Activated CD4-positive, CD25-positive, alpha-beta regulatory T cell treated with anti-CD3 and anti-CD28 coated beads, Interleukin-2, amount 50 U/mL, for 72 hours (primary cell): ENCODE data around the gene LINGO1.

Source experiments
- DNase-seq: peaks from one replicate; pipeline ENCODE4 v3.0.0; 2021

LINGO1 gene

DNA sequence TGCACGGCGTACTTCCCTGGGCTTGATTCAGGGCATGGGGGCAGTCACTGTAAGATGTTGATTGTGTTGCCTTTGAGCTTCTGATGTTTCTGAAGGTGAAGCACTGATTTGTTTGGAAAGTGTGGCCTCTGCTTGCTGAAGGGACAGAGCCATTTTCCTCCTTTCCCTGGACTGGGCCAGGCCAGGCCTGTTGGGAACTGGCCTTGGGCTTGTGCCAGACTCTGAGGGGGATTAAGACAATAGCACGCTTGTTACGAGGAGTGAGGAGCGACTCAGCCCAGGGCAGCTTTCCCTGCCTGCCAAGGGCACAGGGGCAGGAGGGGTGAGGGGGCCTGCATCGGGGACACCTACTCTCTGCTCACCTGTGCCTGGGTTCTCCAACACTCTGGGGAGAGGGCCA, 42.9 kb downstream of the LINGO1 start:
- no peak for DNase-seq

DNA sequence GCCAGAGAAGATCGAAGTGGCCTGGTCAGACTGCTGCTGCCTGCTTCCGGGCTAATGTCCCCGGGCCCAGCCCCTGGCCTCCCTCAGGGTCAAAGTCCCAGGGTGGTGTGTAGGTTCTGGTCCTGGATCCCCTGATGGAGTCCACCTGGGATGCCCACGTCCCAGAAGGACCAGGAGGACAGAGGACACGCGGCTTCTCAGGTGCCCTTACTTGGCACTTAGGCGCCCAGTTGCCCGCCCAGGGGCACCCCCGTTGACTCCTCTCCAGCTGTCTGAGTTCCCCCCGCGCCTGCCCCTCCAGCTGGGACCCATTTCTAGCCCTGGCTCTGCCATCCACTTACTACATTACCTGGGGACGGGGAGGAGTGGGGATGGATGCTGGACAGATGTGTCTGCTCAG, 44.6 kb downstream of the LINGO1 start:
- DNase-seq = no peak

DNA sequence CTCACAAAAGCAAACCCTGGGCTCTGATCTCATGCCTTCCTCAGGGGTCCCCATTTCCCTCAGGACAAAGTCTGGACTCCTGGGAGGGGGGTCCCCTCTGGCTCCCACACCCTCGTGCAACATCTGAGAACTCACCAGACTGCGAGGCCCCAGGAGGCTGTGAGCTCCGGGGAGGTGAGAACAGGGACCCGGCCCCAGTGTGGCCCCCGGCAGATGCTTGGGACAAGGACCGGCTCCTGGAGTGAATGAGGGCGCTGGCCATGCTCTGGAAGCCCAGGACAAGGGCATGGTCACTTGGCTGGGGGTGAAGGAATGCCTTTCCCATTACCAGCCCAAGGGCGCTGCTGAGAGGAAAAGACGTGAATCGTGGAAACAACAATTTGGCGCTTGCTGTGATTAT, 48.0 kb downstream of the LINGO1 start:
- DNase-seq = no peak

DNA sequence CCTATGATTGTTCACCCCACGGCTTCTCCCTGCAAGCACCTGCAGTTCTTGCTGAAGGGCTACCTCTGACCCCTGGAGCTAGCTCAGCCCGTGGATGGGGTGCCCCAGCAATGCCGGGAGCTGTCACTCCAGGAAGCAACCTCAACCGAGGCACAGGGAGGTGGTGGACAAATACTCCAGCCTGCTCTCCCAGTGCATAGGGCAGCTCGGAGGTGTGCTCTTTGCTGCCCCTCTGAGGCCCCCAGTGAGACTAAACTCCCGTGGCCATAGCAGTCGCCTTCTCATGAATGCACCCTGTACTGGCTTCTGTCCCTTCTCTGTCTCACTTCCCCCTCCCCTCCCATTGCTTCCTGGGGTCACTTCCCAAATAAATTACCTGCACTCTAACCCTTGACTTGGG, 48.5 kb downstream of the LINGO1 start:
- no peak for DNase-seq

DNA sequence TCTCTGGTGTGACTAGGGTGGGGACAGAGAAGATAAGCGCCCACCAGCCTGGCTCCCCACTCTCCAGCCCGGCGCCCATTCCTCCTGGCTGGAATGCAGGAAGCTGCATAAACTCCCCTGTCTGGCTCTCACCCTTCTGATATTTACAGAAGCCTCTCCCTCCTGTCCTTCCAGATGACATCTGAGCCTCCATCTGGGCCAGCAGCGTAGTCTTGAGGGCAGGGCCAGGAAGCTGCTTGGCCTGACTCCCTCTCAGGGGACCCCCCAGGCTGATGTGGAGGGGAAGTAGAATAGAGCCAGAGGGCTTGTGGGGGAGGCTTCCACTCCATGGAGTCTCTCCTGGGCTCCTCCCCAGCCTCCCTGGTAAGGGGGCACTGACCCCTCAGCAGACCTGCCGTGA, 49.9 kb downstream of the LINGO1 start:
- no peak for DNase-seq

DNA sequence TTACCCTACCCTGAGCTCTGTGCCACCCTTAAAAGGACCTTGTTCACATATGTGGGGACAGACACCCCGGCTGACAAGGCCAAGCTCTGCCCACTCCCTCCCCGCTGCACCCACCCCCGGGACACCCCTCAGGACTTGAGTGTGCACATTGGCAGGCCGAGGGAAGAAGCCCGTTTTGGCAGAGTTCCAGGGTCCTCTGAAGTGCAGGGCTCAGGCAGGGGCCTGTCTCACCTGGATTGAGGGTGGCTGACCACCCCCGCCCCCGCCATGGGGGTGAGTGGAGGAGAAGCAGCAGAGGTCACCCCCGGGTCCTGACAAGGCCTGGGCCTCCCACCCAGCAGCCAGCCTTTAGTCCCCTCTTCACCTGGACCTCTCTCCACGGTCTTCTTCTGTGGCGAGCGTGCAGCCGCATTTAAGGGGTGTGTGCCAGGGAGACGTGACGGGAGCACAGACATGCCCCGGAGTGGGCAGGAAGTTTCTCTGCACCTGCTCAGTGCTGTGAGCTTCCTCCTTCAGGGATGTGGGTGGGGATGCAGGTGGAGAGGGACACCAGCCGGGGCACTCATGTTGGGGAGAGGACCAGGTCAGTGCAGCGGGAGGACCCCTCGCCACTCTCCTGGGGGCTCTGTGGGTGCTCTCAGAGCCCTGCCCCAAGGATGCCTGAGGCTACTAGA, 50.7 kb downstream of the LINGO1 start:
- DNase-seq = no peak

DNA sequence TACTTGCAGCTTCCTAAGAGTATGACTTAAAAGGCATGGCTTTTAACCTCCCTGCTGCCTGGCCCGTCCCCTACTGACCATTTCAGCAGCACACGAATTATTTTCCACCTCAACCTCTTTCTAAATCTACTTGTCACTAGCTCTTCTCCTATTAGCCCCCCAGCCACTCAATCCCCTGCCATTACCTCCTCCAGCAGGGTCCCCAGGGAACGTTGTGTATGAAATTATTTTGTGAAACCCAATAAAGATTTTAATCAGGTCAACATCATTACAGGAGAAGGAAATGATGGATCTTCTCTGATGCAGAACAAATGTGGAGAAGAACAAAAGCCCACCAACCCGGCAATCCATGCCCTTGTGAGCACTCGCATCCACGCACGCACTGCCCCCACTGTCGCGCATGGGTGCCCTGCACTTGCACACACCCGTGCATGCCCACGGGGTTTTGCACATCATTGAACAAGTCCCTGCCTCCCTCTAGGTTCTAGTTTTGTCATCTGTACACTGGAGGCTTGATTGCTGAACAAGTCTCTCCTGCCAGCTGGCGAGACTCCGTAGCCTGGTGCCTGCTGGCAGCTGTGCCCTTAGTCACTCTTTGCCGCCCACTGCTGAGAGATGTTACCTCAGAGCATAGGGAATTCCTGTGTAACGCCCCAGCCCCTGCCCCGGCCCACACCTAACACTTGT, 51.6 kb downstream of the LINGO1 start:
- DNase-seq = no peak

DNA sequence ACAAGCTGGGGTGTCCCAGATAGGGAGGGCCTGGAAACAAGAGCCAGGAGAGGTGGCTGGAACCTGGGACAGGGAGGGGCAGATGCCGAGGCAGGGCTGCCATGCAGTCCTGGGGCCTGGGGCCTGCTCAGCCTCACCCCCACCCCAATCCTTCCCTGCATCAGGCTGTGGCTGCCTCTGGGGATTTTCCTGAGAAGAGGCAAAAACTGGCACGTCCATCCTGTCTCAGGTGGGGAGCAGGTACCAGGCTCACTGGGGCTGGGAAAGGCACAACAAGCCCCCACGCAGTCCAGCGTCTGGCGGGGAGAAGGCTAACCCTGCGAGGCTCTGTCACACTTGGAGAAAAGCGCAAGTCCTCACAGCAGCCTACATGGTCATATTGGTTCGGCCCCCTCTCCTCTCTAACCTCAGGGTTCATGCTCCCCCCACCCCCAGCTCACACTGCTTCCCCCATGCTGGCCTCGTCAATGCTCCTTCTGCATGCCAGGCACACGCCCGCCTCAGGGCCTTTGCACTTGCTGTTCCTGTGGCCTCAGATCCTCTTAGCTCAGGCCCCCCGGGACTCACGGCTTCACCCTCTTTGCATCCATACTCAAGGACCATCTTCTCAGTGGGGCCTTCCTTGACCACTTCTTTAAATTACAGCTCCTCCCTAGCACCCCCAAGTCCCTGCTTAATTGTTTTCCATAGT, 53.1 kb downstream of the LINGO1 start:
- no peak for DNase-seq

DNA sequence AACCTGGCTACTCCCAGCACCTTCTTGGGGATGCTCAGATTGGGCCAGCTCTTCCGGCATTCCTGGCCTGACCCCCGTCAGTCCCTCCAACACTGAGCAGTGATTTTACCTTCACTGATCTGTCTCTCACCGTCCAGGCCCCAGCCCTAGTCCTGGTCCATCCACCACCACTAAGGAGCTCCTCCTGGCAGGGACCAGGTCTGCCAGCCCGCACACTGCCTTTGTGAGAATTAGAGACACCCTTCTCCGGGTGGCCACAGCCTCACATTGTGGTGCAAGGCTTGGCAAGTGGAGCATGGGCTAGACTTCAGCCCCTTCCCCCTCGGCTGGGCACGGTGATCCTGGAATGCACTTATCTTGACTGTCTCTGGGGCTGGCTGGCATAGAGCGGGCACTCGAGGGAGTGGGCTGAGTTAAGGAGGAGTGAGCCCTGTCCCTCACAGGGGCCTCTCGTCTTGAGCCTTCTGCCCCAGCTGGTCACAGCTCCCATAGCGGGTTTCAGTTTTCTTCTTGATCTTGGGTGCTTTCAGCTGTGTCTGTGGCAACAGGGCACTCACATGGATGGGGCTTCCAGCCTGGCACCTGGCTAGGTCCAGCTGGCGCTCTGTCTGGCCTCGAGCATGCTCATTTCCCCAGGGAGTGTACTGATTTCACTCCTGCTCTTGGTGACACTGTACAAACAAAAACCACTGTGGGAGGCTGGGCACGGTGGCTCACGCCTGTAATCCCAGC, 53.9 kb downstream of the LINGO1 start:
- no peak for DNase-seq

DNA sequence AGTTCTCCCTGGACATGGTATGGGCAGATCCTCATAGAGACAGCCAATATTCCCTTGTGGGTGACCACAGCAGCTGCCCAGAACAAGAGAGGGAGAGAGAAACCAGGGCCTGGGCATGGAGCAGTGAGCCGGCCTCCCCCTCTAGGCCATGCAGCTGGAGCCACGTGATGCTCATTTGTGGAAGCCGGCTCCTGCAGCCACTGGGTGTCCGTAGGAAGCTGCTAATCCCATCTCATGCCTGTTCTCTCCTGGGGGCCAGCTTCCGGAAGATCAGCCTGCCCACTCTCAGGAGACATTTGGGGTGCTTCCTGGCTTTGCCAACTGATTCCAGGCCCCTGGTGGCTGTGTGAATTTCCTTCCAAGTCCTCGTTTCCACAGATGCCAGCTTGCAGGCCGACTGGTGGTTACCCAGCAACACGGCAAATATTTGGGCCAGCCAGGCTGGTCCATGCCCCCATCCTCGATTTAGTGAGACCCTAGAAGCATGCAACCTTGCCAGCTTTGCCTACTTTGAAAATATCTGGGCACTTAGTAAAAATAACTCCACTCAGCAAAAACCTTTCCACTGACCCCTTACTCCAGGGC, 55.3 kb downstream of the LINGO1 start:
- no peak for DNase-seq

DNA sequence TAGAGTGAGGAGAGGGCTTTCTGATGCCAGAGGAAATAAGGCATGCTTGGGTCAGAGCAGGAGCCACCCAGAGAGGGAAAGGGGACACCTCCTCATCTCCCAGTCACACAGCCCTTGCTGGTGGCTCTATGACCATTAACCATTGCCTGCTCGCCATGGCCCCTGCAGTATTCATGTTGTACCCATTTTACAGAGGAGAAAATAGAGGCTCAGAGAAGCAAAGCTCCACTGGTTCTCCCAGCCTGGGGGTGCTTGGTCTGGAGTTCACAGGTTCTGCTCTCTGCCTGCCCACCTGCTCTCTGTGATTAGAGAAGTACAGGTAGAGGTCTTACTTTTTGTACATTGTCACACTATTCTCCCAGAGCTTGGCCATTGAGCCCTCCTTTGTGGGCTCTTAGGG, 56.2 kb downstream of the LINGO1 start:
- no peak for DNase-seq

DNA sequence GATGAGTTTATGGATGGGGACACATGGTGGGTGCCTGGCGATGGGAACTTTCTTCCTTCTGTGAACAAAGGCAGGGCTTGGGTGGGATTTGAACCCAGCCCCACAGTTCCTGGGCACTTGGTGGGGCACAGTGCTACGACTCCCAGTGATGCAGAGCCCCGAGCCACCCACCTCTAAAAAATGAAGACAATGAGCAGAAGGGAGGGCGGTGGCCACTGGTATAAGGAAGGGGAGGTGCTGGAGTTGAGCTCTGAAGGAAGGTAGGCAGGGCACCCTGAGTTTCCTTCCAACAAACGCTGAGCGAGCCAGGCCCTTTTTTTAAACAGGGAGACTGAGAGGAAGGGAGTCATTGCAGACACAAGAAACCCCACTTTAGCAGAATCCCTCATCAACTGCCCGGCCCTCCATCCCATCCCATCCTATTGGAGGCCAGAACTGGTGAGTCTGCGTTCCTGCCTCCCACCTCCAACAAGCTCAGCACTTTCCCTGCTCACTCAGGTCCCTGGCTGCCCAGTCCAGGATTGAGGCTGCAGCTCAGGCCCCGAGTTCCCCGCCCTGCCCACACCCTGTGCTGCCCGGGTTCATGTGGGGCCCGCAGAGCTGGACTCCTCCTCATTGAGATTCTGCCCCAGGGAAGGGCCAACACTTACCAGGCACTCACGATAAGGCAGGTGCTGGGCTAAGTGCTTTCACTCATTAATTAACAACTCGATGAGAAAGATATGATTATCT, 57.3 kb downstream of the LINGO1 start:
- no peak for DNase-seq

DNA sequence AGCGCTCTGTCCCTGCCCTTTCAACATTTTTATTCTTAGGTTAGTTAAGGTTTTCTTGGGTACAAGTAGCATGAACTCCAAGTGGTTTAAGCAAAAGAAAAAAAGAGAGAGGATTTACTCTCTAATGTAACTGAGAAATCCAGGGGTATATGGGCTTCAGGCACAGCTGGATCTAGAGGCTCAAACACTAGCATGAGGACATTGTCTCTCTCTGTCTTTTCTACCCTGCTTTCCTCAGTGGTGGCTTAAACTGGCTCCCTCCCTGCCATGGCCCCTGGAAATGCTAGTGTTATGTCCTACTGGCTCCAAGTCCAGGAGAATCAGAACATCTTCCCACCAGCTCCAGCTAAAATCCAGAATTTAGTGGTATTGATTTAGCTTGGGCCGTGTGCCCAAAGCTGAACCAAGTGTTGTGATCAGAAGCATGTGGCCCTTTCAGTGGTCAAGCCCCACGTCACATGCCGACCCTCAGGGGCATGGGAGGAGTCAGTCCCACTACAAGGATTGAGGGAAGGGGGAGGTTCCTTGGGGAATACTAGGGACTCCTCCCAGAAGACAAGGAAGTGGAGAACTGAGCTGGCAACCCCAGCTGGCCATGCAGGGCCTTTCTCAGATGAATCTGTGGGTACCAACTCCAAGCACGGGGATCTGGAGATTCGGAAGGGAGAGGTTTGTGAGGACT, 58.0 kb downstream of the LINGO1 start:
- no peak for DNase-seq

DNA sequence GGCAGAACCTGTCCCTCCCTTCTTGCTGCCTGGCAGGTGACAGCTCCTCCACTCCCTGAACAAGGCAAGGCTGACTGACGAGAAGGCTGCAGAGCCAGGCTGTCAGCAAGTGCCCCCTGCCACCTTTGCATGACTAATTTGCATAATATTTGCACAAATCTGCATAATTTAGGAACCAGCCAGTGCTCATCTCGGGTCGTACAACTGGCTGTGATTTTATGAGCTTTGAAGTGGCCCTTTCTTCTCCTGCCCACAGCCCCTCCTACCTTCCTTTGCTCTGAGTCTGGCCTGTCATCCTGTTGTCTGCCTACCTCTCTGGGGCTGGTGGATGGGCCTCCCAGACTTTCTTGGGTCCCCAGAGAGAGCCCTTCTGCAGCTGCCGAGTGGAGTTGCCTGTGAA, 58.9 kb downstream of the LINGO1 start:
- DNase-seq = no peak

DNA sequence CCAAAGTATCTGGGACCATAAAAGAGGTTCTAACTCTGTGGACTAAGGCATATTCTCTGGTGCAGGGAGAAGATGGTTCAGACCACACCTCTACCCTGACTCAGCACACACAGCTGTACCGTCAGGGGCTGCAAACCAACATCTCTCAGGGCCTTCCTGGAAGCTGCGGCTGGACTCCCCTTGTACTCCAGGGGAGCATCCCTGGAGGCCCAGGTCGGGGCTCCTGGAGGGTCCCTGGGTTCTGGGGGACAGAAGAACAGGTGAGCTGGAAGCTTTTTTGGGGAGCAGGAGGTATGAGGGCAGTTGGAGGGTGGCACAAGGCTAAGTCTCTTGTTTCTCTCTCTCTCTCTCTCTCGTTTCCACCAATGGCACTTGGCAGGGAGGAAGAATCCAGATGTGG, 60.5 kb downstream of the LINGO1 start:
- no peak for DNase-seq

DNA sequence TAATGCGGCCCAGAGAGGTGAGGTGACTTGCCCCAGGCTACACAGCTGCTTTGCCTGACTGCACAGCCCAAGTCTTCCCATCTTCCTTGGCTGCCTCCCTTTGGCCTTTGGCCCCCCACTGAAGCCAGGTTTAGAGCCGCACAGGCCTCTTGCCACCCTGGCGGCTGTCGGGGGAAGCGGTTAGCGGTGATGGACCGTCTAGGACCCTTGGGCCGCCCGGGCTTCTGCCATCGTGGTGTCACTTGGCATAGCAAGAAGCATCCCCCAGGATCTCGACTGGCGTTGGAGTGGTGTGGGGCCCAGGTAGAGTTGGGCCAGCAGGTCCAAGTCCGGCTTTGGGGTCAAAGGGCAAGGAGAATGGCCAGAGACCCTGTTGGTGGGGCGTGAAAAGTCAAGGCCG, 61.0 kb downstream of the LINGO1 start:
- DNase-seq = no peak

DNA sequence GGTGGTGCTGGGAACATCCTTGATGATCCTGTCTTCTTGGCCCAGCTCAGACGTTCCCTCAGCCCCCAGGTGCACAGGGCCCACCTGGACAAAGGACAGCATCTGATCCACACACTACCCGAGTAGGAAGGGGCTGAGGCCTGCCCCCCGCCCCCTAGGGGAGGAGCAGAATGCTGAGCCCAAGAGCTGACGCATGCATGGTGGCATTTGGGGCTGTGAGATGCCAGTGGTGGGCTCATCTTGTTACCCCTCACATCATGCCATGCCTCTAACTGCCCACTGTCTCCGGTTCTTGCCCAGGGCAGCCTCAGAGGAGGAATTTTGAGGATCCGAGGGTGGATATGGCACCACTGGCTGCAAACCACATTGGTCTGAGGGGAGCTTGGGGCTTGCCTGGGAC, 61.5 kb downstream of the LINGO1 start:
- no peak for DNase-seq

DNA sequence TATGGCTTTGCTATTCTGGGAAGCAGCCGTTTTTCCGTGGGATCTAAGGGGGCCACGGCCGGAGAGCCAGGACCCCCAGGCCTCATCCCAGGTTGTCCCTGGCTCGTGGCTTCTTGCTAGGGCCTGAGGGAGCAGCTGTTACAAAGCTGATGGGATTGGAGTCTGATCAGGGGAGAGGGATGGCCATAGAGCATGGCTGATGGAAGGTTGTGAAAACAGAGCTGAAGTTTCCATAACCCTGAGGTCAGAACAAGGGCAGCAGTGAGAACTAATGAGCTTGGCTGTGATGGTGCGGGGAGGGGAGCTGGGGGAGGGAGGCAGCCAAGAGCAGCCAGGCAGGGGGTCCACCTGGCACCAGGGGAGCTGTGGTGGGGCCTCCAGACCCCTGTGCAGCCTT, 63.0 kb downstream of the LINGO1 start:
- no peak for DNase-seq

DNA sequence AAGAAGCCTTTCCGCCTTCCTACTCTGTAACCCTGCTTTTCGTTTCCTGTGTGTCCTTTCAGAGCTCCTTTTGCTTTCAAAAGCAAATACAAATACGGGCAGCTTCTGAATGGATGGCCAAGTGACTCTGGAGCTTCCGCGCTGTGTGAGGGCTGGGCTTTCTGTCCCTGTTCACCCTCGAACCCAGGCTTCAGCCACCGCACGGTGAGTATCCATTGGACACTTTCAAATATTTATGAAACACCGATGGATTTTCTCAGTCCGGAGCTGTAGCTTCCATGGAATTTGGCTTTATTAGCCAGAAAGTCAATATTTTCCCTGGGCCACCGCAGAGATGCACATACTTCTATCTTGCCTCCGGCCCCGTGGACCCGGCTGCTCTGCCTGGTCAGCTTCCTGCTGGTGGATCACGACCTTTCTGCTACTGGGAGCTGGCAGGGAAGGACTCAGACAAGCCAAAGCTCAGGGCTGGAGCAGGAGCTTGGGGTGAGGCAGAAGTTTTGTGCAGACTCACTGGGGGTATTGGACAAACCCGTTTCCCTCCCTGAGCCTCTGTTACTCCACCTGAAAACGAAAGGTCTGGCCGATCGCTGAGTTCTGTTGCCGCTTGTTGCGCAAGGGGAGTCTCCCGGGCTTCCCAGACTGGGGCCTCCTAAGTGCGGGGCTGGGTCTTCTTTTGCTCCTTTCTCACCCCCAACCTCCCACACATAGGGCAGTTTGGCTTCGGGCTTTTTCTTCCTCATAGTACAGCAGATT, 63.6 kb downstream of the LINGO1 start:
- DNase-seq = no peak

DNA sequence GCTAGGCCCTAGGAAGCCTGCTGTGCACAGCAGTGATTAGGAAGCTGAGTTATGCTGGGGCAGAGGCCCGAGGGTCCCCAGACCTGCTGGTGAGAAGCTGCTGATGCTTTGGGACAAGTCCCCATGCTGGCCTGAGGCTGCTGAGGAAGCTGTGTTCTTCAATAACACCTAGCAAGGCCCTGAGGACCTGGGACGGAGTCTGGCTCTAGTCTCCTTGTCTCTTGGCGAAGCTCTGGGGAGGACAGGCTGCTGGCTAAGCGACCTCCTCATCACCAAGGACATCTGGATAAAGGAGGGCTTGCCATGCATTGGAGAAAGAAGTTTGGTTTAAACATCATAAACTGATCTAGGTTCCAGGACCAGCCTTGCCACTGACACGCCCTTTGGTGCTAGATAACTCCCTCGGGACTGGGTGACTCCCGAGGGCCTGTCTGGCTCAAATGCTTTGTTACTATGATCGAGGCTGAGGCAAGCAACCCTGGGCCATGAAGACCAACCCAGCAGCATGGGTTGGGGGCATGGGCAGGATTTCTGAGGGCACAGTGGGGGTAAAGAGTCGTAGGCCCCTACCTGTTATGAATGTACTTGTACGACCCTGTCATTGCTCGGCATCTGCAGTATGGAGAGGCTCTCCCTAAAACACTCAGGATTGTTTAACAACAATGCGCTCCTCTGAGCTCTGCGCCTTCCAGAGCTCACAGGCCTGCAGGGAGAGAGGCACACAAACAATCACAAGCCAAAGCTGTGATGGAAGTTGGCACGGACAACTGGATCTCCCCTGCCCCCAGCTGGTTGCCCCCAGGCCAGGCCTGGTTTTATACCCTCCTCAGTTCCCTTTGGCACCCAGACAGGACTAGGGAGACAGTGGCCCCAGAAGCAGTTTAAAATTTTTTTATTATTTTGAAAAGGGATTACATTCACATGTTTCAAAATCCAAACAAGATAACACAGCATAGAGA, 64.4 kb downstream of the LINGO1 start:
- no peak for DNase-seq
